Psoas muscle (tissue), 8 donors: ENCODE measurements around the gene P2RX5. TPM values are rescaled to one million over a fixed set of nuclear protein-coding genes. Genes with fewer than 3 reads are reported as not detected.

Experiments
- ATAC-seq, 4 donors: fragments of 200-7000 bp; cut with Tn5 transposase; one replicate each; pipeline ENCODE4 v1.9.1; 2020; ENCODE audit warnings: moderate library complexity in 3 of 4, mild to moderate bottlenecking in 2 of 4
- DNase-seq, 2 donors: peaks; one replicate each; pipeline ENCODE4 v3.0.0-alpha.2; 2020
- H3K27ac ChIP-seq: fragments of 200-600 bp; one replicate; pipeline ENCODE4 v1.8.0; 2022
- H3K27me3 ChIP-seq, 3 donors: fragments of 200-600 bp in 1 of 3; one replicate each; pipeline versions ENCODE4 v1.6.1 to v1.8.0; 2013 to 2022; ENCODE audit warnings: low read length in 2 of 3, mild to moderate bottlenecking in 2 of 3, moderate library complexity in 1 of 3; ENCODE audit not compliant: insufficient read depth in 3 of 3
- H3K36me3 ChIP-seq, 2 donors: fragments of 200-600 bp in 1 of 2; one replicate each; pipeline versions ENCODE4 v1.6.1 to v1.8.0; 2013 to 2022; ENCODE audit warnings: low read depth in 1 of 2, mild to moderate bottlenecking in 1 of 2, moderate library complexity in 1 of 2; ENCODE audit not compliant: insufficient read depth in 1 of 2
- H3K4me1 ChIP-seq: fragments of 200-600 bp; one replicate; pipeline ENCODE4 v1.8.0; 2022
- H3K4me3 ChIP-seq: fragments of 200-600 bp; one replicate; pipeline ENCODE4 v1.8.0; 2022; ENCODE audit warnings: mild to moderate bottlenecking
- H3K9me3 ChIP-seq: fragments of 200-600 bp; one replicate; pipeline ENCODE4 v1.8.0; 2022
- WGBS, 3 donors: extraction: QIAGEN DNeasy Blood & Tissue Kit; methylation state at CpG; one replicate each; pipeline versions ENCODE4 v1.1.6 to v1.1.7; 2013; 5-methylcytosine and 5-hydroxymethylcytosine counted together
- intact Hi-C, 2 donors: fragments of 100-400 bp; cut with DNase I; formaldehyde crosslinking; loops; one replicate each; pipeline versions ENCODE4 v1.11.0 to v1.14.2; 2022
- polyA plus RNA-seq, 3 donors: library from polyadenylated mRNA; stranded (reverse); fragments of 200-250 nt; gene quantifications; one replicate each; pipeline ENCODE4 v1.2.3, GENCODE V29; 2013
- total RNA-seq, 4 donors: library from RNA; stranded (reverse); fragmentation: NEBNext Ultra II Directional in 2 of 4; extraction: Animal tissue kit (Norgen Biotek cat#: 25700) in 2 of 4; gene quantifications; one replicate each; pipeline versions ENCODE4 v1.2.1 to v1.2.4, GENCODE V29; 2021 to 2023
- TF ChIP-seq, protein P1 (sequence below): fragments of 200-600 bp; IDR thresholded peaks from one replicate; pipeline ENCODE4 v1.8.0; 2022; ENCODE audit warnings: antibody characterized with exemption
- donor health status: healthy with polysubstance abuse.
- donor health status: DM: no; HTN: no; CAD: no; lungs with moderate emphysema.
- donor health status: Bipolar disorder and iron deficiency.
- donor health status: healthy.
- donor health status: DM: yes; HTN: yes; CAD: no.
- donor health status: DM: no; HTN: no; CAD: no.
- donor health status: DM: no; HTN: no; CAD: no.
- donor health status: DM: yes; HTN: yes; CAD: no.

The P2RX5 gene
- total and polyA plus RNA-seq, 7 donors = 15.5 to 138 (median 30.8) TPM

DNA sequence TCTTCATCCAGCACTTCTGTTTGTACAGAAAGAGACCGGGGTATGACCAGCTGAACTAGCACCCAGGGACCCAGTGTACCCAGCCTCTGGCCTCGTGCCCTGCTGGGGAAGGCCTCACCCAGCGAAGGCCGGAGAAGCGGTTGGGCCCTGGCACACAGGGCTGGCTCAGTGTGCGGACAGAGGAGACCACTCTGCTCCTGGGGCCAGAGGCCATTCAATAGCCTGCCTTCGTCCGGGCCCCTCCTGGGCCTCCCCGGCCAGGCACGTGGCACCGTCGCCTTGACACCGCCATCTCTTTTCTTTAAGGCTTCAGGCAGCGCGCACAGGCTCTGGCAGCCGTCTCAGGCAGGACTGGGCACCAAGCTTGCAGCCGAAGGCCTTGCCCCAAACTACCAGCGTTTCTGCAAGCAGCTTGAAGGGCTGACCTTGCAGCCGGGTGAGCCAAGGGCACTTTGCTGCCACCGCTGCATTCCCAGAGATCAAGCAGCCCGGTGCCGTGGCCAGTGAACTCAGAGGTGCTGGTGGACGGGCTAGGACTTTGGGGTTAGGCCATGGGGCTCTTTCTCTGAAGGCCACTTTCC lies 35.6 kb downstream of the P2RX5 start:
- Histone ChIP-seq H3K4me1 (peaks cover 18% of the 10 kb centered on the region), H3K4me3 (no peak overlapping the region), H3K27me3 (no peaks in the 10 kb centered on the region), H3K9me3 (no peaks in the 10 kb centered on the region), H3K27ac (peak overlapping the region; percentile 74), H3K36me3 (peaks cover 2 to 71% of the 10 kb centered on the region in 2 donors)
- ATAC-seq (peak; percentile 19 to 56 (median 44)), DNase-seq (peak in 1 of 2 donors; percentile 70)
- TF ChIP-seq, protein P1, sequence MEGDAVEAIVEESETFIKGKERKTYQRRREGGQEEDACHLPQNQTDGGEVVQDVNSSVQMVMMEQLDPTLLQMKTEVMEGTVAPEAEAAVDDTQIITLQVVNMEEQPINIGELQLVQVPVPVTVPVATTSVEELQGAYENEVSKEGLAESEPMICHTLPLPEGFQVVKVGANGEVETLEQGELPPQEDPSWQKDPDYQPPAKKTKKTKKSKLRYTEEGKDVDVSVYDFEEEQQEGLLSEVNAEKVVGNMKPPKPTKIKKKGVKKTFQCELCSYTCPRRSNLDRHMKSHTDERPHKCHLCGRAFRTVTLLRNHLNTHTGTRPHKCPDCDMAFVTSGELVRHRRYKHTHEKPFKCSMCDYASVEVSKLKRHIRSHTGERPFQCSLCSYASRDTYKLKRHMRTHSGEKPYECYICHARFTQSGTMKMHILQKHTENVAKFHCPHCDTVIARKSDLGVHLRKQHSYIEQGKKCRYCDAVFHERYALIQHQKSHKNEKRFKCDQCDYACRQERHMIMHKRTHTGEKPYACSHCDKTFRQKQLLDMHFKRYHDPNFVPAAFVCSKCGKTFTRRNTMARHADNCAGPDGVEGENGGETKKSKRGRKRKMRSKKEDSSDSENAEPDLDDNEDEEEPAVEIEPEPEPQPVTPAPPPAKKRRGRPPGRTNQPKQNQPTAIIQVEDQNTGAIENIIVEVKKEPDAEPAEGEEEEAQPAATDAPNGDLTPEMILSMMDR = no peak
- intact Hi-C loops = no loop called here
- 41 to 60% (median 56%) methylated on average over 23 of the region's 23 CpGs for WGBS, 3 donors

DNA sequence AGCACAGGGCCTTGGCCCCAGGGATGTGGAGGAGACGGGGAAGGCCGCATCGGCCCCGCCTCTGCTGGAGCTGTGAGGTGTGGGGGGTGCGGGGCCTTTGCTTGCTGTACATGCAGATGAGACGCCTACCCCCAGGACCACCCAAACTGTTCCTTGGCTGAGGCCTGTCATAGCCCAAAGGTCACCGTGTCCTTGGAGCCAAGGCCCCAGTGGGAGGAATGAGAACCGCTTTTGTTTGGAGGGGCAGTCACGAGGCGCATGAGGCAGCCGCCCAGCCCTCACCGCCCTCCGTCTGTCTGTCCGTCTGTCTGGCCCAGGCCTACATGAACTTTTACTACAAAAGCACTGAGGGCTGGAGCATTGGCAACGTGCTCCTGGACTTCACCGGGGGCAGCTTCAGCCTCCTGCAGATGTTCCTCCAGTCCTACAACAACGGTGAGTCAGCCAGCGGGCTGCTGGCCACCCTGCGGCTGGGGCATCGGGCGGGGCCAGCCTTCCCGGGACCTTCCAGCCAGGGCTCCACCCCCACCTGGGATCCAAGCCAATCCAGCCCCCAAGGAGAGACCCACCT lies 36.3 kb downstream of the P2RX5 start:
- peak overlapping the region; percentile 74 for H3K27ac ChIP-seq
- H3K4me1 ChIP-seq = peaks cover 18% of the 10 kb centered on the region
- DNase-seq (peak; percentile 87 to 91), ATAC-seq (peak; percentile 58 to 84 (median 77))
- intact Hi-C loops = no loop called here
- TF ChIP-seq, protein P1 = peak; percentile 10
- 47 to 56% (median 52%) methylated on average over 22 of the region's 22 CpGs for WGBS, 3 donors
- no peaks in the 10 kb centered on the region for H3K9me3 ChIP-seq
- H3K27me3 ChIP-seq = no peaks in the 10 kb centered on the region
- H3K4me3 ChIP-seq = no peak overlapping the region
- peaks cover 2 to 75% of the 10 kb centered on the region in 2 donors for H3K36me3 ChIP-seq

DNA sequence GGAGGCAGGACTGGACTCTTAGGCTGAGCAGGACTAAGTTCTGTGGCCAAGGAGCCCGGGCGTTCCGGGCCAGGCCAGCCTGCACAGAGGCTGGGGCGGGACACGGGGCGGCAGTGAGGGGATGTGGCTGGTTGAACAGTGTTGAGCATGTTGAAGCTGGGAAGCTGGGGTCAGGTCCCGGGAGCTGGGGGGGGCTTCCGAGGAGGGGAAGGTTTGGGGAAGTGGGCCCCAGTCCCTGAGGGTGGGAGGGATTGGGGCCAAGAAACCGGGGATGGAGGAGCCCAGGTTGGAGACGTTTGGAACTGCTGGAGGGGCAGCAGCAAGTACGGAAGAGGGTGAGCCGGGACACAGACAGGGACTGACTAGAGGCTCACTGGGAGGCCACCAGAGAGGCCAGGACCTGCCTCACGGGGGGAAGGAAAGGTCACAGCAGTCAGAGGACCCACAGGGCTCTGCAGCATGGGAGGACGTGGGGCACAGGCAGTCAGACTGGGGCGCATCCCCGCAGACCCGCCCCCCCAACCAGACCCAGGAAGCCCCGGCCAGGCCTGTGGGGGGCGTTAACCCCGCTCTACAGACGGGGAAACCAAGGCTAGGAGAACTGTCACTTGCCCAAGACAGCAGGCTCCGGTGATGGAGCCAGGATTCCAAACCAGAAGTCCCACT lies 37.0 kb downstream of the P2RX5 start:
- H3K9me3 ChIP-seq = no peaks in the 10 kb centered on the region
- intact Hi-C loops = no loop called here
- H3K27ac ChIP-seq = peak overlapping the region; percentile 74
- TF ChIP-seq, protein P1 = no peak
- no peak overlapping the region for H3K4me3 ChIP-seq
- ATAC-seq = peak in 3 of 4 donors; percentile 0 to 5 (median 2)
- DNase-seq = no peak
- H3K27me3 ChIP-seq = no peaks in the 10 kb centered on the region
- peaks cover 0 to 68% of the 10 kb centered on the region in 2 donors for H3K36me3 ChIP-seq
- H3K4me1 ChIP-seq = peaks cover 18% of the 10 kb centered on the region
- WGBS, 3 donors = 64 to 67% (median 67%) methylated on average over 20 to 22 of the region's 22 CpGs

DNA sequence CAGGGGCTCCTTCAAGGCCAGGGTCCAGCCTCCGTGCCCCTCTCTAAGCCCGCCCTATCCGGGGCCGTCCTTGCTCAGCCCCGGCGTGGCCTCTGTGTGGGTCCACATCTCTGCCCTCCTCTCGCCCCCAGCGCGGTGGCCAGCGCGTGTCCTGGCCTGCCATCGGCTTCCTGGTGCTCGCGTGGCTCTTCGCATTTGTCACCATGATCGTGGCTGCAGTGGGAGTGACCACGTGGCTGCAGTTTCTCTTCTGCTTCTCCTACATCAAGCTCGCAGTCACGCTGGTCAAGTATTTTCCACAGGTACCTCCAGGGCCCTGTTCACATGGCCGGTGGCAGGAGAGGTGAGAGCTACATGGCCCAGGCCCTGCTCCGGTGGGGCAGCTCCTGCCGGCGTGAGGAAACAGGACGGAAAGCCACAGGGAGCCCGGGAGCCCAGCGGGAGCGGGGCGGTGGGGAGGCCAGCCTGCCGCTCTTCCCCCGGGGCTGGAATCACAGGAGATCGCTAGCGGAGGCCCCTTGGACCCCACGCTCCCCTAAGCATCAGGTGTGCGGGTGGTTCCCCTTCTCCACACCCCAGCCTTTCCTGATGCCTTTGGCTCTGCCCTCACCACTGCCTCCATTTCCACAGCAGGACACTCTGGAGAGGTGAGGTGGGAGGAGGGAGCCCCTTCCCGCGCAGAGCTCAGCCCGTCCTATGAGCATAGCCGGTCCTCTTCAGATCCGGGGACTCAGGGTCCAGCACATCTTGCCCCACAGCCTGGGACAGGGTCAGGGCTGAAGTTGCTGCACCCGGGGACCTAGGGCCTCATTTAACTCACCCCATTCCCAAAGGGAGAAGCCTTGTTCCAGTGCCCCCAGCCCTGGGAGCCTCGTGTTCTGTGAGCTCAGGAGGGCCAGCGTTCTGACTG lies 37.8 kb downstream of the P2RX5 start:
- TF ChIP-seq, protein P1 = no peak
- WGBS, 3 donors = 87 to 89% (median 88%) methylated on average over 42 of the region's 42 CpGs
- no peaks in the 10 kb centered on the region for H3K9me3 ChIP-seq
- DNase-seq (no peak), ATAC-seq (no peak)
- no peak overlapping the region for H3K4me3 ChIP-seq
- peaks cover 18% of the 10 kb centered on the region for H3K4me1 ChIP-seq
- intact Hi-C loops = no loop called here
- H3K36me3 ChIP-seq = peaks cover 0 to 62% of the 10 kb centered on the region in 2 donors
- H3K27ac ChIP-seq = no peak overlapping the region
- no peaks in the 10 kb centered on the region for H3K27me3 ChIP-seq
